Measurements from ENCODE around the gene CDC42BPG.

Gene CDC42BPG

GRCh38 chr11:64863391-64864060 is 19.1 kb upstream of the CDC42BPG start:
- DNase-seq: no peak

GRCh38 chr11:64862987-64863390 is 18.5 kb upstream of the CDC42BPG start:
- no peak for DNase-seq

- DNase-seq: no peak
These were observed 16.9 kb upstream of the CDC42BPG start for GRCh38 chr11:64861227-64861975.

- DNase-seq: no peak
These were observed 15.3 kb upstream of the CDC42BPG start for GRCh38 chr11:64859542-64860414.

GRCh38 chr11:64858467-64859263 is 14.2 kb upstream of the CDC42BPG start:
- DNase-seq: no peak

GRCh38 chr11:64857485-64857884 is 13.0 kb upstream of the CDC42BPG start:
- no peak for DNase-seq

GRCh38 chr11:64856382-64857227 is 12.2 kb upstream of the CDC42BPG start:
- no peak for DNase-seq

GRCh38 chr11:64855596-64856304 is 11.3 kb upstream of the CDC42BPG start:
- DNase-seq: no peak

- DNase-seq: no peak
These were observed 10.4 kb upstream of the CDC42BPG start for GRCh38 chr11:64854534-64855502.

GRCh38 chr11:64854157-64854533 is 9.7 kb upstream of the CDC42BPG start:
- DNase-seq: no peak

GRCh38 chr11:64853709-64854108 is 9.3 kb upstream of the CDC42BPG start:
- no peak for DNase-seq

GRCh38 chr11:64852804-64853509 is 8.5 kb upstream of the CDC42BPG start:
- no peak for DNase-seq

- no peak for DNase-seq
These were observed 7.4 kb upstream of the CDC42BPG start for GRCh38 chr11:64851831-64852351.

- DNase-seq: no peak
These were observed 6.6 kb upstream of the CDC42BPG start for GRCh38 chr11:64850979-64851567.

- no peak for DNase-seq
These were observed 5.3 kb upstream of the CDC42BPG start for GRCh38 chr11:64849598-64850356.

GRCh38 chr11:64848826-64849597 is 4.6 kb upstream of the CDC42BPG start:
- no peak for DNase-seq

Measured in NCI-H2081 treated with DMSO at 0.1 percent for 48 hours (cell line).